ENCODE data around the gene BCL7B. TPM values are rescaled to one million over a fixed set of nuclear protein-coding genes. Genes with fewer than 3 reads are reported as not detected.
A peak's percentile ranks its signal among the peaks of the same experiment; 100 is the strongest.
"Not testable (repeated sequence)": the region's sequence is repeated elsewhere in the genome, so short reads cannot be mapped to it uniquely, and the experiment has no call there.

The BCL7B gene
- total RNA-seq, 2 experiments from 2014 or later, result 42.9 to 50.6 TPM

DNA sequence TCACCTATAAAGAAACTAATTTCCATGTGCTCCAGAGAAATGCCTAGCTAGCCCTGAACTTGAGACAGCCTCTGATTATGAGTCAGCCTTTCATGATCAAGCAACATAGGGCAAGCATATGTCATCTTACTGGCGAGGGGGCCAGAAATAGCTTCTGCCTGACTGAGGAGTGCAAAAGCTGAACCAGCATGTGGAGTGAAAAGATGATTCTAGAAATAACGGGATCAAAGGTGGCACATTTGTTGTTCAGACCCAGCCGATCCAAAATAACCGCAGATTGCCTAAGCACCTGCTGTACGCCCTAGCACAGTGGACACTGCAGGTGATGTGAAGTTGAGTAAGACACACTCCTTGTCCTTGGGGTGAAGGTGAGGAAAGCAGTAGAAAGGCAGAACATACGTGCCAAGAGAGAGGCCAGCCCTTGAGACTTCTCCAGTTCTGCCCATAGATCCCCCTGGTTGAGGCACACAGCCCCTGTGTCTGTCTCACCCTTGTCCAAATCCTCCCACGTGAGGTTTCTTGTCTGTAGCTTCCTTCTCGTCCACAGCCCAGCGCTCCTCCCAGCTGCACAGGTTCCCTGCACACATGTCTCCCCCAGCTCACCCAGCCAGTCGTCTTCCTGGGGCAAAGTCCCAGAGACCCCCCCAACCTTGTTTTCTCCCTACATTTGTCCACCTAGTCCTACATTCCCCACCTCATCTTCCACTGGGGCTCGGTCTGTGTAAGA is 2.8 kb upstream of the BCL7B start:
- intact Hi-C loops (cut with micrococcal nuclease), result no loop called here
- DNase-seq (peak; percentile 45), ATAC-seq (peak; percentile 21)
- CTCF ChIA-PET, result interaction anchor here (0.7 to 0.9 kb wide), 3 partner anchors 8 to 26 kb away, joined by 3 read pairs; no protein-coding TSS in a partner anchor
- H3K4me3 Mint-ChIP-seq, result no peak overlapping the region
- peaks cover 7% of the 10 kb centered on the region for H3K36me3 Mint-ChIP-seq (ENCODE audit: low read depth)
- H3K9me3 Mint-ChIP-seq, result no peaks in the 10 kb centered on the region
- TF ChIP-seq, protein P1, sequence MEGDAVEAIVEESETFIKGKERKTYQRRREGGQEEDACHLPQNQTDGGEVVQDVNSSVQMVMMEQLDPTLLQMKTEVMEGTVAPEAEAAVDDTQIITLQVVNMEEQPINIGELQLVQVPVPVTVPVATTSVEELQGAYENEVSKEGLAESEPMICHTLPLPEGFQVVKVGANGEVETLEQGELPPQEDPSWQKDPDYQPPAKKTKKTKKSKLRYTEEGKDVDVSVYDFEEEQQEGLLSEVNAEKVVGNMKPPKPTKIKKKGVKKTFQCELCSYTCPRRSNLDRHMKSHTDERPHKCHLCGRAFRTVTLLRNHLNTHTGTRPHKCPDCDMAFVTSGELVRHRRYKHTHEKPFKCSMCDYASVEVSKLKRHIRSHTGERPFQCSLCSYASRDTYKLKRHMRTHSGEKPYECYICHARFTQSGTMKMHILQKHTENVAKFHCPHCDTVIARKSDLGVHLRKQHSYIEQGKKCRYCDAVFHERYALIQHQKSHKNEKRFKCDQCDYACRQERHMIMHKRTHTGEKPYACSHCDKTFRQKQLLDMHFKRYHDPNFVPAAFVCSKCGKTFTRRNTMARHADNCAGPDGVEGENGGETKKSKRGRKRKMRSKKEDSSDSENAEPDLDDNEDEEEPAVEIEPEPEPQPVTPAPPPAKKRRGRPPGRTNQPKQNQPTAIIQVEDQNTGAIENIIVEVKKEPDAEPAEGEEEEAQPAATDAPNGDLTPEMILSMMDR (IDR thresholded peaks at IDR 0.05), result no peak
- peaks cover 30% of the 10 kb centered on the region for H3K4me1 Mint-ChIP-seq (ENCODE audit: low read depth)
- POLR2A ChIA-PET, result interaction anchor here (1.1 to 4.6 kb wide), 4 partner anchors 8 to 39 kb away, joined by 4 to 21 read pairs (median 10); partner anchors contain the start of genes BAZ1B and TBL2
- no peaks in the 10 kb centered on the region for H3K27me3 Mint-ChIP-seq
- H3K27ac Mint-ChIP-seq, result no peak overlapping the region

GRCh38 chr7:73557108-73557396 is 438 bp downstream of the BCL7B start:
- H3K9me3 Mint-ChIP-seq, result no peaks in the 10 kb centered on the region
- intact Hi-C loops (cut with micrococcal nuclease), result loop anchor here (2.0 kb wide), 1 partner anchor 34 kb away; the partner anchor contains the start of gene BAZ1B
- peaks cover 40% of the 10 kb centered on the region for H3K4me1 Mint-ChIP-seq (ENCODE audit: low read depth)
- ATAC-seq, result peak; percentile 92
- POLR2A ChIA-PET, result interaction anchor here (0.6 to 4.6 kb wide), 14 partner anchors 9 to 202 kb away, joined by 3 to 31 read pairs (median 4); partner anchors contain the start of genes BAZ1B and TBL2
- peak overlapping the region; percentile 88 for H3K4me3 Mint-ChIP-seq
- H3K27me3 Mint-ChIP-seq, result no peaks in the 10 kb centered on the region
- H3K27ac Mint-ChIP-seq, result peak overlapping the region; percentile 93
- H3K36me3 Mint-ChIP-seq (ENCODE audit: low read depth), result peaks cover 19% of the 10 kb centered on the region
- peak; percentile 93 for DNase-seq
- TF ChIP-seq, protein P1 (IDR thresholded peaks at IDR 0.05), result no peak
- CTCF ChIA-PET, result interaction anchor here (1.3 kb wide), 2 partner anchors 9 to 145 kb away, joined by 3 to 5 read pairs; no protein-coding TSS in a partner anchor

DNA sequence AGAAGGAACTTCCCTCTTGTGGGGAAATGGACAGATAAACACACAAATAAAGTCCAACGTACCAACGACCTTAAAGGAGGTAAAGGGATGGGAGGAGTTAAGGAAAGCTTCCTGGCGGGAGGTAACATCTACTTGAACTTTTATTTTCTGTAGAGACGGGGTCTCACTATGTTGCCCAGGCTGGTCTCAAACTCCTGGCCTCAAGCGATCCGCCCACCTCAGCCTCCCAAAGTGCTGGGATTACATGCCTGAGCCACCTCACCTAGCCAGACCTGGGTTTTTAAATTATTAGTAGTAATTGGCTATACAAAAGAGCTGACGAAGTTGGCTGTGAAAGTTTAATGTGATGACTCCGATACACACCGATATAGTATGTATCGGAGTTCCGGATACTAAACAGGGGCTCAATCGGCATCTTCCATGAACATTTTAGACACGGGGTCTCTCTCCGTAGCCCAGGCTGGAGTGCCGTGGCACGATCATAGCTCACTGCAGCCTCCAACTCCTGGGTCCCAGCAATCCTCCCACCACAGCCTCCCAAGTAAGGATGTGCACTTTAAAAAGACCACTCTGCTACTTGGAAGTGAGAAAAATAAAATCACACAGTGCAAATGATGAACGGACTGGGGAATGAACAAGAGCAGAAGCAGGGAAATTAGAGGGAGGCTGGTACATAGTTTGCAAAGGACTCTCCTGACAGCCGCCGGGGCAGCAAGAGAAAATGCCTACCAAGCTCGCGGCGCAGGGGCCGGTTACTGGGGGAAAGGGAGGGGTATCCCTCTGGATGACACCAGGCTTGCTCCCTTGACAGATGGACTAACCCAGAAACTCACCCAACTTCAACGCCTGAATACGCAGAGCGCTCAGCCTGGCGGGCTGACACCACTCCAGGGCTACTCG is 1.0 kb downstream of the BCL7B start:
- POLR2A ChIA-PET, result interaction anchor here (0.6 to 4.6 kb wide), 14 partner anchors 9 to 201 kb away, joined by 3 to 31 read pairs (median 4); partner anchors contain the start of genes BAZ1B and TBL2
- CTCF ChIA-PET, result interaction anchor here (0.7 to 1.3 kb wide), 3 partner anchors 10 to 146 kb away, joined by 3 to 5 read pairs (median 3); no protein-coding TSS in a partner anchor
- no peak for DNase-seq
- intact Hi-C loops (cut with micrococcal nuclease), result loop anchor here (2.0 kb wide), 1 partner anchor 34 kb away; the partner anchor contains the start of gene BAZ1B
- H3K36me3 Mint-ChIP-seq (ENCODE audit: low read depth), result peaks cover 20% of the 10 kb centered on the region
- peaks cover 41% of the 10 kb centered on the region for H3K4me1 Mint-ChIP-seq (ENCODE audit: low read depth)
- no peaks in the 10 kb centered on the region for H3K9me3 Mint-ChIP-seq
- TF ChIP-seq, protein P1 (IDR thresholded peaks at IDR 0.05), result no peak
- no peak for ATAC-seq
- H3K27ac Mint-ChIP-seq, result peak overlapping the region; percentile 80
- peak overlapping the region; percentile 88 for H3K4me3 Mint-ChIP-seq
- H3K27me3 Mint-ChIP-seq, result no peaks in the 10 kb centered on the region

DNA sequence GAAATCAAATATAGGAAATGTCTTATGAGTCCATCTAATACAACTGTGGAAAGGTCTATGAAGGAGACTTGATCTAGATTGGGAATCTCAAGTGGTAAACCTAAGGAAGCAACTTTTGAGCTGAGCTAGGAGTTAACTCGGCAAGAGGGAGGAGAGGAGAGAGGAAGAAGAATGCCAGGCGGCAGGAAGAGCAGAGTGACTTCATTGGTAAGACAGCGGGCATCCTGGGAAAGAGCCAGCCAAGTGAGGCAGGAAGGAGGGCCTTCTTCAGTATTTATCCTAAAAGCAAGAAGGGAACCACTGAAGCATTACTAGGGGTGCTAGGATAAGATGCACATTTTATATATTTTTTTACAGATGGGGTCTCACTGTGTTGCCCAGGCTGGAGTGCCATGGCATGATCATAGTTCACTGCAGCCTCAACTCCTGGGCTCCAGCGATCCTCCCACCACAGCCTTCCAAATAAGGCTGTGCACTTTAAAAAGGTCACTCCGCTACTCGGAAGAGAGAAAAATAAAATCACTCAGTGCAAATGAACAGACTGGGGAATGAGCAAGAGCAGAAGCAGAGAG is 2.0 kb downstream of the BCL7B start:
- peaks cover 41% of the 10 kb centered on the region for H3K4me1 Mint-ChIP-seq (ENCODE audit: low read depth)
- POLR2A ChIA-PET, result interaction anchor here (1.0 to 3.4 kb wide), 5 partner anchors 9 to 34 kb away, joined by 3 to 31 read pairs (median 5); partner anchors contain the start of gene BAZ1B

GRCh38 chr7:73550093-73550492 is 7.4 kb downstream of the BCL7B start:
- H3K27me3 Mint-ChIP-seq; ATAC-seq; H3K9me3 Mint-ChIP-seq; intact Hi-C loops (cut with micrococcal nuclease); DNase-seq; H3K27ac Mint-ChIP-seq; H3K4me3 Mint-ChIP-seq: not testable (repeated sequence)
- peaks cover 26% of the 10 kb centered on the region for H3K36me3 Mint-ChIP-seq (ENCODE audit: low read depth)
- ChIA-PET POLR2A (interaction anchor here (1.3 kb wide), 1 partner anchor 12 kb away, joined by 4 read pairs; no protein-coding TSS in a partner anchor), CTCF (interaction anchor here (0.9 to 1.3 kb wide), 2 partner anchors 22 to 57 kb away, joined by 4 read pairs; no protein-coding TSS in a partner anchor)
- peaks cover 40% of the 10 kb centered on the region for H3K4me1 Mint-ChIP-seq (ENCODE audit: low read depth)

More for the DNA sequence above, 2.0 kb downstream of the BCL7B start:
- H3K36me3 Mint-ChIP-seq (ENCODE audit: low read depth), result peaks cover 23% of the 10 kb centered on the region
- DNase-seq (no peak), ATAC-seq (no peak)
- peak overlapping the region; percentile 88 for H3K4me3 Mint-ChIP-seq
- CTCF ChIA-PET, result interaction anchor here (0.9 kb wide), 1 partner anchor 299 kb away, joined by 3 read pairs; no protein-coding TSS in a partner anchor
- H3K27ac Mint-ChIP-seq, result peak overlapping the region; percentile 67
- TF ChIP-seq, protein P1 (IDR thresholded peaks at IDR 0.05), result no peak
- intact Hi-C loops (cut with micrococcal nuclease), result no loop called here
- H3K9me3 Mint-ChIP-seq, result no peaks in the 10 kb centered on the region
- H3K27me3 Mint-ChIP-seq, result no peaks in the 10 kb centered on the region

Data from activated CD8-positive, alpha-beta T cell treated with anti-CD3 and anti-CD28 coated beads for 36 hours (primary cell).